ENCODE results near the gene YBX1.

Gene YBX1

GRCh38 chr1:42660907-42661500, 21.2 kb upstream of the YBX1 start:
- TF ChIP-seq CTCF (IDR thresholded peaks at IDR 0.05; ENCODE audit: insufficient read depth, low read depth, low read length, missing control alignments) = no peak
- DNase-seq (ENCODE audit: low read depth) = peak; percentile 42
- H3K4me3 ChIP-seq (ENCODE audit: low read depth, low read length) = peak overlapping the region; percentile 24; the same call in 1 of the 2 replicates

DNA sequence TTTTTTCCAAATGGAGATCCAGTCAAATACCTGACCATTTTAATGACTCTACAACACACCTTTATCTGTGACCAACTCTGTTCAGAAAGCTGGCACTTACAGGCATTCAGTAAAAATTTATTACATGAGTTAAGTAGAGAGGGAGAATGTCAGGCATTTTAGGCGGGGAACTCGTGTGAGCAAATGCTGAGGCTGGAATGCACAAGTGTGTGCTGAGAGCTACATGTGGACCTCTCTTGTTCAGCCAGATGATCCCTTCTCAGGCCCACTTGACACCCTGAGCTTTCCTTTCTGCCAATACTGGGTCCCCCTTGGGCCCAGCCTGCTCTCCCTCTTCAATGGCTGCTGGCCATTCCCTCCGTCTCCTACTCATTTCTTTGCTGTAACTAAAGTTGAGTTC, 12.3 kb upstream of the YBX1 start:
- TF ChIP-seq CTCF (IDR thresholded peaks at IDR 0.05; ENCODE audit: insufficient read depth, low read depth, low read length, missing control alignments) = no peak
- H3K4me3 ChIP-seq (ENCODE audit: low read depth, low read length) = no peak overlapping the region
- no peak for DNase-seq (ENCODE audit: low read depth)

- no peak overlapping the region for H3K4me3 ChIP-seq (ENCODE audit: low read depth, low read length)
- TF ChIP-seq CTCF (IDR thresholded peaks at IDR 0.05; ENCODE audit: insufficient read depth, low read depth, low read length, missing control alignments) = no peak
- DNase-seq (ENCODE audit: low read depth) = no peak
These were observed 11.8 kb upstream of the YBX1 start for GRCh38 chr1:42670425-42670824.

- DNase-seq (ENCODE audit: low read depth) = no peak
- H3K4me3 ChIP-seq (ENCODE audit: low read depth, low read length) = no peak overlapping the region
- TF ChIP-seq CTCF (IDR thresholded peaks at IDR 0.05; ENCODE audit: insufficient read depth, low read depth, low read length, missing control alignments) = no peak
These were observed 8.0 kb upstream of the YBX1 start for GRCh38 chr1:42674214-42674613.

- no peak for DNase-seq (ENCODE audit: low read depth)
- no peak overlapping the region for H3K4me3 ChIP-seq (ENCODE audit: low read depth, low read length)
- no peak for TF ChIP-seq CTCF (IDR thresholded peaks at IDR 0.05; ENCODE audit: insufficient read depth, low read depth, low read length, missing control alignments)
These were observed 7.5 kb upstream of the YBX1 start for GRCh38 chr1:42674682-42675081.

DNA sequence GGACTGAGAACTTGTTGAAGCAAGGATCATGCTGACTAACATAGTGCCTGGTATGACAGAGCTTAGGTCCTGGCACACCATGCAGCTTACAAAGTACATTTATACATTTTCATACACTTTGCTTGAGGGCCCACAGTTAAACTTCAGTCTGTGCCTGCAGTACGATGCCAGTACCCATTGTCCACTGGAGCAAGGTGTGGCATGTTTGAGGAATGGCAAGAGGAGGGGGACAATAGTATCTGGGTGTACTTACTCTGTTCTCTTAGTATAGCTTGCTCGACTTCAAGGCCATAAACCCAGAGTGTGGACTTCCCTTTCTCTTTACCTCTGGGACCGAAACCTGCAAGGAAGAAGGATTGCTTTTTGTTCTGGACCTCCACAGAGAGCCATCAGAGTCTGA, 6.8 kb upstream of the YBX1 start:
- no peak overlapping the region for H3K4me3 ChIP-seq (ENCODE audit: low read depth, low read length)
- no peak for TF ChIP-seq CTCF (IDR thresholded peaks at IDR 0.05; ENCODE audit: insufficient read depth, low read depth, low read length, missing control alignments)
- DNase-seq (ENCODE audit: low read depth) = no peak

GRCh38 chr1:42676534-42677087, 5.6 kb upstream of the YBX1 start:
- no peak for TF ChIP-seq CTCF (IDR thresholded peaks at IDR 0.05; ENCODE audit: insufficient read depth, low read depth, low read length, missing control alignments)
- no peak for DNase-seq (ENCODE audit: low read depth)
- H3K4me3 ChIP-seq (ENCODE audit: low read depth, low read length) = no peak overlapping the region

Data from GM12865 (cell line).